HepG2 (cell line): ENCODE measurements around the gene UBTD2.

Experiments
- EZH2 ChIP-seq: conservative IDR thresholded peaks from 2 replicates; pipeline ENCODE4 v1.6.1; 2012; ENCODE audit warnings: mild to moderate bottlenecking, low read depth, low read length, moderate library complexity
- NR2C2 ChIP-seq: sonication (generic); formaldehyde crosslinking; IDR thresholded peaks from 2 replicates; pipeline ENCODE4 v1.4.0; 2020; ENCODE audit warnings: missing genetic modification reagents, mild to moderate bottlenecking, moderate library complexity, borderline replicate concordance

DNA sequence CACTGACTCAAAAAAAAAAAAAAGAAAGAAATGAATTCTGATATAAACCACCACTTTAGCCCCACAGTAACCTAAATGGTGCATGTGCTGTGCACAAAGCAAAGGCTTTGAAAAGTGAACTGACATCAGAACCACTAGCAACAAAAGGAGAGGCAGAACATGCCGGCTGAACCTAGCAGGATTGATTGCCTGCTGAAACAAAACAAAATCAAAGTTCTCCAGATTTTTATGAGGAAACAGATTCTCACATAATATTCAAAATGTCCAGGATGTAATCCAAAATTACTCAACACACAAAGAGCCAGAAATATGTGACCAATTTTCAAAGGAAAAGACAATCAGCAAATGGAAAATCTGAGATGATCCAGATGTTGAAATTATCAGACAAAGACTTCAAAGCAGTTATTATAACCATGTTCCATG is 37.9 kb downstream of the UBTD2 start:
- no peak for TF ChIP-seq NR2C2
- no peak for TF ChIP-seq EZH2
